Measurements from ENCODE around the gene RNF152. TPM values are rescaled to one million over a fixed set of nuclear protein-coding genes. Genes with fewer than 3 reads are reported as not detected.

RNF152 gene
- polyA plus RNA-seq, 1 experiment, result 6.5 TPM

DNA sequence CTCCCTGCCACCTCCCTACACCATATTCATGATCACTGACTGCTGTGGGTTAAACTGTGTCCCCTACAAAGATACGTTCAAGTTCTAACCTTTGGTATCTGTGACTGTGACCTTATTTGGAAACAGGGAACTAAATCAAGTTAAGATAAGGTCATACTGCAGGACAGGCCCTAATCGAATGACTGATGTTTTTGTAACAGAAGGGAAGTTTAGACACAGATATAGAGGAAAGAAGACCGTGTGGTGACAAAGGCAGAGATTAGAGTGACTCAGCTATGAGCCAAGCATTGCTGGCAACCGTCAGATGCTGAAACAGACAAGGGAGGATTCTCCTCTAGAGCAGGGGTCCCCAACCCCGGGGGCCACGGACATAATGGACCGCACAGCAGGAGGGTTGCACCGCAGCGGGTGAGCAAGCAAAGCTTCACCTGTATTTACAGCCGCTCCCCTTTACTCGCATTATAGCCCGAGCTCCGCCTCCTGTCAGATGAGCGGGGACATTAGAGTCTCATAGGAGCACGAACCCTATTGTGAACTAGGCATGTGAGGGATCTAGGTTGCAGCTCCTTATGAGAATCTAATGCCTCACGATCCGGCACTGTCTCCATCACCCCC is 28.9 kb upstream of the RNF152 start:
- TF ChIP-seq, protein P1, sequence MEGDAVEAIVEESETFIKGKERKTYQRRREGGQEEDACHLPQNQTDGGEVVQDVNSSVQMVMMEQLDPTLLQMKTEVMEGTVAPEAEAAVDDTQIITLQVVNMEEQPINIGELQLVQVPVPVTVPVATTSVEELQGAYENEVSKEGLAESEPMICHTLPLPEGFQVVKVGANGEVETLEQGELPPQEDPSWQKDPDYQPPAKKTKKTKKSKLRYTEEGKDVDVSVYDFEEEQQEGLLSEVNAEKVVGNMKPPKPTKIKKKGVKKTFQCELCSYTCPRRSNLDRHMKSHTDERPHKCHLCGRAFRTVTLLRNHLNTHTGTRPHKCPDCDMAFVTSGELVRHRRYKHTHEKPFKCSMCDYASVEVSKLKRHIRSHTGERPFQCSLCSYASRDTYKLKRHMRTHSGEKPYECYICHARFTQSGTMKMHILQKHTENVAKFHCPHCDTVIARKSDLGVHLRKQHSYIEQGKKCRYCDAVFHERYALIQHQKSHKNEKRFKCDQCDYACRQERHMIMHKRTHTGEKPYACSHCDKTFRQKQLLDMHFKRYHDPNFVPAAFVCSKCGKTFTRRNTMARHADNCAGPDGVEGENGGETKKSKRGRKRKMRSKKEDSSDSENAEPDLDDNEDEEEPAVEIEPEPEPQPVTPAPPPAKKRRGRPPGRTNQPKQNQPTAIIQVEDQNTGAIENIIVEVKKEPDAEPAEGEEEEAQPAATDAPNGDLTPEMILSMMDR (IDR thresholded peaks at IDR 0.05; ENCODE audit: insufficient read depth, low read depth, low read length), result no peak
- CTCF ChIA-PET, result interaction anchor here (1.8 to 2.6 kb wide), 2 partner anchors 10 to 21 kb away, joined by 5 to 10 read pairs; no protein-coding TSS in a partner anchor
- Histone ChIP-seq H3K4me3 (ENCODE audit: low read depth, low read length) (no peak overlapping the region), H3K27me3 (ENCODE audit: control insufficient read depth, insufficient read depth, low read length) (no peaks in the 10 kb centered on the region), H3K36me3 (ENCODE audit: control insufficient read depth, insufficient read depth, low read length) (no peaks in the 10 kb centered on the region)
- POLR2A ChIA-PET, result no interaction called here
- no peak for DNase-seq (ENCODE audit: low read depth)

DNA sequence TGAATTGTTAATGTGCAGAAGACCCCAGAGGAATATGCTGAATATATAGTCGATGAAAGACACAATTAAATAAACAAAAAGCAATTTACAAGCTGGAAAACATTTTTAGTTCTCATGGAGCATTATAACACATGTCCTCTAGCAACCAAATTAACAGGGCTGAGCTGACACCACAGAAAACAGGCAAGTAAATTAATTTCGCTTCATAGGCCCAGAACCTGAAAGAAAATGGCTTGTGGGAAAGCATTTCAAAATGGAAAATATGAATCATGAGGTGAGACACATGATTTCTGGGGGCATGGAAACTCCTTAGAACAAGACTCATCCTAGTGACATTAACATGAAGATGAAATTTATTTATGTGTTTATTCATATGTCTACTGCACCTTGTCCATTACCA is 25.0 kb upstream of the RNF152 start:
- POLR2A ChIA-PET, result no interaction called here
- CTCF ChIA-PET, result no interaction called here
- Histone ChIP-seq H3K36me3 (ENCODE audit: control insufficient read depth, insufficient read depth, low read length) (no peaks in the 10 kb centered on the region), H3K4me3 (ENCODE audit: low read depth, low read length) (no peak overlapping the region), H3K27me3 (ENCODE audit: control insufficient read depth, insufficient read depth, low read length) (no peaks in the 10 kb centered on the region)
- DNase-seq (ENCODE audit: low read depth), result no peak
- TF ChIP-seq, protein P1 (IDR thresholded peaks at IDR 0.05; ENCODE audit: insufficient read depth, low read depth, low read length), result no peak

DNA sequence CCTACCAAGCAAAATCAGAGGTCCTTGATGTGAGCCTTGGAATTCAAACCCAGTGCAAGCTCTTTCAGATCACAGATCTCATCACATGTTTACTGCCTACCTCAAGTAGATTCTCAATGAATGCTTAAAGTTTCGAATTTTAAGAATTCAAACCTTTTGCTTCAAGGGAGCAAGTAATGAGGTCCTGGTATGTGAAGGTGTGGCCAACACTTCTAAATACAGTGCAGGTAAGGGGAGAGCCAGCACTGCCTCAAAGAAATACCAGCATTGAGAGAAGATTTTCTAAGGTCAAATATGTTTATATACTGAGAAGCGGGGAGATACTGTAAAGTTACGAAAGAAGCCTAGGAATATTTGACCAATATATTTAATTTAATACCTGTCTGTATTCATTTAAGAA is 19.7 kb upstream of the RNF152 start:
- Histone ChIP-seq H3K27me3 (ENCODE audit: control insufficient read depth, insufficient read depth, low read length) (no peaks in the 10 kb centered on the region), H3K36me3 (ENCODE audit: control insufficient read depth, insufficient read depth, low read length) (no peaks in the 10 kb centered on the region), H3K4me3 (ENCODE audit: low read depth, low read length) (no peak overlapping the region)
- DNase-seq (ENCODE audit: low read depth), result no peak
- CTCF ChIA-PET, result interaction anchor here (1.8 to 2.3 kb wide), 3 partner anchors 10 to 12 kb away, joined by 7 to 10 read pairs (median 8); no protein-coding TSS in a partner anchor
- POLR2A ChIA-PET, result no interaction called here
- TF ChIP-seq, protein P1 (IDR thresholded peaks at IDR 0.05; ENCODE audit: insufficient read depth, low read depth, low read length), result no peak

DNA sequence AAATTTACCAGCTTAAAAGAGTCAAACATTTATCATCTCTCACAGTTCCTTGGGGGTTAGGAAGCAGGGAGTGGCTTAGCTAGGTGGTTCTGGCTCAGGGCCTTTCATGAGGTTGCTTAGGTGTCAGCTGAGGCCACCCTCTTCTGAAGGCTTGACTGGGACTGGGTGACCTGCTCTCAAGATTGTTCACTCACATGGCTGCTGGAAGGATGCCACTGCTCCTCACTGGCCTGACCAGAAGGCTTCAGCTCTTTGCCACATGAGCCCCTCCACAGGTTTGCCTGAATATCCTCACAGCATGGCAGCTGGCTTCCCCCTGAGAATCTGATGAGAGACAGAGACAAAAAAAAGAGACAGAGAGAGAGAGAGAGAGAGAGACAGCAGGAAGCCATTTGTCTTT is 17.3 kb upstream of the RNF152 start:
- ChIA-PET CTCF (interaction anchor here (0.7 to 1.1 kb wide), 2 partner anchors 16 to 272 kb away, joined by 3 read pairs; no protein-coding TSS in a partner anchor), POLR2A (no interaction called here)
- TF ChIP-seq, protein P1 (IDR thresholded peaks at IDR 0.05; ENCODE audit: insufficient read depth, low read depth, low read length), result no peak
- no peaks in the 10 kb centered on the region for H3K27me3 ChIP-seq (ENCODE audit: control insufficient read depth, insufficient read depth, low read length)
- H3K36me3 ChIP-seq (ENCODE audit: control insufficient read depth, insufficient read depth, low read length), result no peaks in the 10 kb centered on the region
- DNase-seq (ENCODE audit: low read depth), result no peak
- no peak overlapping the region for H3K4me3 ChIP-seq (ENCODE audit: low read depth, low read length)

DNA sequence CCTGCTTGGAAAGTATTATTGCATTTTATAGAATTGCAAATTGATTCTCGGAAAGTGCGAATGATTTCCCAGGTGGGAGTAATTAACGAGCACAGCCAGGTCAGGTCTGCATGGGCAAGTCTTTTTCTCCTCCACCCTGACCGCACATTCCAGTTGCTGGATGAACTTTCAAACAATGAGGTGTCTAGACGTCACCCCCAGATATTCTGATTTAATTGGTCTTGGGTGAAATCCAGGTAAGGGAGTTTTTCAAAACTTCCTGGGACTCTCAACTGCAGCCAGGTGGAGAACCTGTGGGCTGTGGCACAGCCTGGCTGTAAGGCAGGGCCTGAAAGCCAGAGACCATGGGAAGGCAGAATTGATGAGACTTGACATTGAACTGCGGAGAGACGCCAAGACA is 15.9 kb upstream of the RNF152 start:
- no peaks in the 10 kb centered on the region for H3K36me3 ChIP-seq (ENCODE audit: control insufficient read depth, insufficient read depth, low read length)
- POLR2A ChIA-PET, result no interaction called here
- TF ChIP-seq, protein P1 (IDR thresholded peaks at IDR 0.05; ENCODE audit: insufficient read depth, low read depth, low read length), result no peak
- no peak overlapping the region for H3K4me3 ChIP-seq (ENCODE audit: low read depth, low read length)
- CTCF ChIA-PET, result interaction anchor here (0.9 to 1.6 kb wide), 2 partner anchors 8 to 49 kb away, joined by 4 read pairs; no protein-coding TSS in a partner anchor
- H3K27me3 ChIP-seq (ENCODE audit: control insufficient read depth, insufficient read depth, low read length), result no peaks in the 10 kb centered on the region
- DNase-seq (ENCODE audit: low read depth), result no peak
